Transverse colon (tissue), 4 donors: ENCODE measurements around the gene EPB41L4B. TPM values are rescaled to one million over a fixed set of nuclear protein-coding genes. Genes with fewer than 3 reads are reported as not detected.

Experiments used
- DNase-seq: peaks from one replicate; pipeline ENCODE4 v3.0.0-alpha.2; 2019
- H3K27ac ChIP-seq, 4 donors: fragments of 200-600 bp; sonication (generic); 2 replicates each; pipeline ENCODE4 v1.5.1; 2016 to 2018; ENCODE audit warnings: inconsistent platforms in 4 of 4
- H3K27me3 ChIP-seq: fragments of 200-600 bp; sonication (generic); 2 replicates; pipeline ENCODE4 v1.5.1; 2017; ENCODE audit warnings: inconsistent platforms
- H3K36me3 ChIP-seq, 4 donors: fragments of 200-600 bp; sonication (generic); 2 replicates each; pipeline ENCODE4 v1.5.1; 2017 to 2019; ENCODE audit warnings: inconsistent platforms in 4 of 4
- H3K4me1 ChIP-seq, 4 donors: fragments of 200-600 bp; sonication (generic); 2 replicates each; pipeline ENCODE4 v1.5.1; 2017 to 2020; ENCODE audit warnings: inconsistent platforms in 4 of 4
- H3K4me3 ChIP-seq, 4 donors: fragments of 200-600 bp; sonication (generic); 1 replicate in 1 of 4; 2 replicates in 3 of 4; pipeline versions ENCODE4 v1.5.1 to v1.6.1; 2017 to 2019; ENCODE audit warnings: inconsistent platforms in 4 of 4
- H3K9me3 ChIP-seq, 2 donors: fragments of 200-600 bp; sonication (generic); 2 replicates each; pipeline ENCODE4 v1.5.1; 2017 to 2019; ENCODE audit warnings: inconsistent platforms in 2 of 2
- EP300 ChIP-seq: sonication (generic); formaldehyde crosslinking; IDR thresholded peaks from one replicate; pipeline ENCODE4 v1.6.1; 2017; ENCODE audit warnings: antibody characterized with exemption, low read depth
- POLR2A ChIP-seq: fragments of 450-650 bp; IDR thresholded peaks from one replicate; pipeline ENCODE4 v1.6.1; 2016; ENCODE audit warnings: antibody characterized with exemption, mild to moderate bottlenecking, moderate library complexity
- POLR2AphosphoS5 ChIP-seq, 3 donors: sonication (generic); formaldehyde crosslinking; IDR thresholded peaks; one replicate each; pipeline ENCODE4 v1.6.1; 2016; ENCODE audit warnings: antibody characterized with exemption in 3 of 3
- WGBS, 2 donors: methylation state at CpG; one replicate each; pipeline ENCODE4 v1.1.5; 2018; ENCODE audit warnings: low coverage in 1 of 2; 5-methylcytosine and 5-hydroxymethylcytosine counted together
- in situ Hi-C, 4 donors: fragments of 200-750 bp; cut with MboI; loops; one replicate each; pipeline versions ENCODE4 v1.15.0 to v1.15.1; 2017; ENCODE audit warnings: low sequenced_read_pairs in 3 of 4, low pct_ligation_motif_present in 1 of 4, low pct_unique_long_range_greater_than_20kb in 1 of 4
- intact Hi-C: fragments of 100-400 bp; cut with DNase I; formaldehyde crosslinking; loops from one replicate; pipeline ENCODE4 v1.15.1; 2023; ENCODE audit warnings: low total_unique reads
- total RNA-seq, 4 donors: library from RNA; depleted of rRNA; stranded (reverse); fragments of >200 nt; gene quantifications; one replicate each; pipeline ENCODE4 v1.1.0, GENCODE V29; 2016
- TF ChIP-seq, protein P1 (sequence below), 5 experiments: fragments of 200-600 bp in 3 of 5; fragments of 450-650 bp in 2 of 5; sonication (generic) in 3 of 5; IDR thresholded peaks; 1 replicate in 2 of 5; 2 replicates in 3 of 5; pipeline ENCODE4 v1.5.1; 2016 to 2017; ENCODE audit warnings: antibody characterized with exemption in 5 of 5, inconsistent platforms in 3 of 5, mild to moderate bottlenecking in 2 of 5, moderate library complexity in 1 of 5

EPB41L4B gene
- total RNA-seq, 4 donors from 2014 or later = 76.8 to 159 (median 110) TPM

DNA sequence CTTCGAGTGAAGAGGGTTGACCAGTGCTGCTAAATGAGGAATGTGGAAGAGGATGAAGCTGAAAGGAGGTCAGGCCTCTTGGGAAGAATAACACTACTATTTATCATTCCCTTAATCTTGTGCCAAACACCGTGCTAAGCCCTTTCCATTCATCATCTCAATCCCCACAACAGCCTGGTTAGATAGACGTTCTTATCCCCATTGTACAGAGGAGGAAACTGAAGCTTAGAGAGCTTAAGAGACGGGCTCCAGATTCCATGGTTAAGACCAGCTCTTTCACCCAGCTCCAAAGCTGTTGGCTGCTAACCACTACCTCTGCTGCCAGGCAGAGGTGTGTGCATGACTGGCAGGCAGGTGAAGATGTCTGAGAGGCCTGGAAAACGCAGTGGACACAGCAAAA, 868 bp upstream of the EPB41L4B start:
- WGBS, 2 donors = 72 to 82% methylated on average over 3 to 5 of the region's 5 CpGs
- TF ChIP-seq POLR2AphosphoS5 (IDR thresholded peaks at IDR 0.05) (no peak), EP300 (no peak), POLR2A (no peak)
- TF ChIP-seq, protein P1, sequence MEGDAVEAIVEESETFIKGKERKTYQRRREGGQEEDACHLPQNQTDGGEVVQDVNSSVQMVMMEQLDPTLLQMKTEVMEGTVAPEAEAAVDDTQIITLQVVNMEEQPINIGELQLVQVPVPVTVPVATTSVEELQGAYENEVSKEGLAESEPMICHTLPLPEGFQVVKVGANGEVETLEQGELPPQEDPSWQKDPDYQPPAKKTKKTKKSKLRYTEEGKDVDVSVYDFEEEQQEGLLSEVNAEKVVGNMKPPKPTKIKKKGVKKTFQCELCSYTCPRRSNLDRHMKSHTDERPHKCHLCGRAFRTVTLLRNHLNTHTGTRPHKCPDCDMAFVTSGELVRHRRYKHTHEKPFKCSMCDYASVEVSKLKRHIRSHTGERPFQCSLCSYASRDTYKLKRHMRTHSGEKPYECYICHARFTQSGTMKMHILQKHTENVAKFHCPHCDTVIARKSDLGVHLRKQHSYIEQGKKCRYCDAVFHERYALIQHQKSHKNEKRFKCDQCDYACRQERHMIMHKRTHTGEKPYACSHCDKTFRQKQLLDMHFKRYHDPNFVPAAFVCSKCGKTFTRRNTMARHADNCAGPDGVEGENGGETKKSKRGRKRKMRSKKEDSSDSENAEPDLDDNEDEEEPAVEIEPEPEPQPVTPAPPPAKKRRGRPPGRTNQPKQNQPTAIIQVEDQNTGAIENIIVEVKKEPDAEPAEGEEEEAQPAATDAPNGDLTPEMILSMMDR (IDR thresholded peaks at IDR 0.05) = no peak
- Histone ChIP-seq H3K4me1 (peaks cover under 1 to 29% (median 10%) of the 10 kb centered on the region in 4 donors), H3K36me3 (no peaks in the 10 kb centered on the region), H3K27me3 (peaks cover 21% of the 10 kb centered on the region), H3K9me3 (no peaks in the 10 kb centered on the region), H3K4me3 (no peak overlapping the region), H3K27ac (no peak overlapping the region)
- intact Hi-C loops = loop anchor here (1.0 kb wide), 1 partner anchor 77 kb away; no protein-coding TSS in a partner anchor
- in situ Hi-C loops = loop anchor here in 3 of 4 donors (5.0 to 10.0 kb wide), 3 partner anchors 77 to 127 kb away; no protein-coding TSS in a partner anchor
- no peak for DNase-seq

DNA sequence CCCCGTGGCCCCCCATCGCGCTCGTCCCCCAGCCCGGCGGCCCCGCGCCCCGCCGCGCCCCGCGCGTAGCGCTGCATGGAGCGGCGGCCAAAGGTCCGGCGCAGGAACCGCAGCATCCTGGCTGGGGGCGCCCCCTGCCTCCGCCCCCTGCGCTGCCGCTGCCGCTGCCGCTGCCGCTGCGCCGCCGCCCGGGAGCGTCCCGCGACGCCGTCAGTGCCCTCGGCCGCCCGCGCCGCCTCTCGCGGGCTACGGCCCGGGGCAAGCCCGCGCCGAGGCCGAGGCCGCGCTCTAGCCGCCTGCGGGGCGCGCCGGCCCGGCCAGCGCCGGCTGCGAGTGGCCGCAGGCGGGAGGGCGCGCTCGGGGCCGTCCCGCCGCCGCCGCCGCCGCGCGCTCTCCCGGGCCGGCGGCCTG, 523 bp downstream of the EPB41L4B start:
- DNase-seq = peak; percentile 42
- Histone ChIP-seq H3K4me3 (peak overlapping the region in 1 of 4 donors; percentile 55), H3K36me3 (no peaks in the 10 kb centered on the region), H3K9me3 (no peaks in the 10 kb centered on the region), H3K27me3 (peaks cover 21% of the 10 kb centered on the region), H3K4me1 (peaks cover 8 to 41% (median 21%) of the 10 kb centered on the region in 4 donors), H3K27ac (no peak overlapping the region)
- WGBS, 2 donors = 0% methylated on average over 28 of the region's 77 CpGs; no CpG with 5 or more reads in 1 of the 2 donors
- TF ChIP-seq EP300 (no peak), POLR2A (no peak), POLR2AphosphoS5 (IDR thresholded peaks at IDR 0.05) (peak in 1 of 3 donors; percentile 27)
- TF ChIP-seq, protein P1 (IDR thresholded peaks at IDR 0.05) = no peak
- intact Hi-C loops (no loop called here), in situ Hi-C loops (loop anchor here in 3 of 4 donors (5.0 to 10.0 kb wide), 3 partner anchors 76 to 126 kb away; no protein-coding TSS in a partner anchor)

DNA sequence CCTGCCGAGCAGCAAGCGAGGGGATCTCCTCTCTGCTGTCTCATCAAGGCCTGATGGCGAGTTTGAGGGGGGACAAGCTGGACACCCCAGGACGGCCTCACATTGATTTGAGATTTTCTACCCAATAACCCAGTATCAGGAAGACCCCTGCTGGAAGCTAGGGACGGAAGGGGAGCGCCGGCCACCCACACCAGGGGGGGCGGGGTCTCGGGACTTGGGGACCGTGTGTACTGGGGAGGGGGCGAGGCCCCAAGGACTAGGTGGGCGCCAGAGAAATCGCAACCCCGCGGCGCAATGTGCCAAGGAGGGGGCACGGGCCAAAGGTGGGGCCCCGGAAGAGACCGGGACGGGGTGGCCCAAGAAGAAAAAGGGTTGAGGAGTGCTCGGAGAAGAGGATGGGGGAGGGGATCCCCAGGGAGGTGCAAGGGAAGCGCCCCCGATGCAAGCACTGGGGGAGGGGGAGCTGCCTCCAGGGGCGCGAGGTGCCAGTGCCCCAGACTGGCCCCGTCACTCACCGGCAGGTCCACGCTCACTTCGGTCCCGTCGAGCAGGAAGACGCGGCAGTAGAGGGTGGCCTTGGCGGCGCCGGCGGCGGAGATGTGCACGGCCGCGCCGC, 1.1 kb downstream of the EPB41L4B start:
- Histone ChIP-seq H3K36me3 (no peaks in the 10 kb centered on the region), H3K27me3 (peaks cover 21% of the 10 kb centered on the region), H3K27ac (peak overlapping the region; percentile 80 to 93 (median 86)), H3K4me3 (peak overlapping the region; percentile 4 to 67 (median 52)), H3K4me1 (peaks cover 8 to 45% (median 22%) of the 10 kb centered on the region in 4 donors), H3K9me3 (no peaks in the 10 kb centered on the region)
- peak; percentile 28 for DNase-seq
- intact Hi-C loops (loop anchor here (10.0 kb wide), 1 partner anchor 385 kb away; the partner anchor contains the start of genes ABITRAM and ELP1), in situ Hi-C loops (loop anchor here in 3 of 4 donors (5.0 to 10.0 kb wide), 4 partner anchors 72 to 125 kb away; no protein-coding TSS in a partner anchor)
- TF ChIP-seq EP300 (no peak), POLR2A (no peak), POLR2AphosphoS5 (IDR thresholded peaks at IDR 0.05) (no peak)
- TF ChIP-seq, protein P1 (IDR thresholded peaks at IDR 0.05) = no peak
- WGBS, 2 donors = 6 to 8% methylated on average over 8 to 40 of the region's 42 CpGs

DNA sequence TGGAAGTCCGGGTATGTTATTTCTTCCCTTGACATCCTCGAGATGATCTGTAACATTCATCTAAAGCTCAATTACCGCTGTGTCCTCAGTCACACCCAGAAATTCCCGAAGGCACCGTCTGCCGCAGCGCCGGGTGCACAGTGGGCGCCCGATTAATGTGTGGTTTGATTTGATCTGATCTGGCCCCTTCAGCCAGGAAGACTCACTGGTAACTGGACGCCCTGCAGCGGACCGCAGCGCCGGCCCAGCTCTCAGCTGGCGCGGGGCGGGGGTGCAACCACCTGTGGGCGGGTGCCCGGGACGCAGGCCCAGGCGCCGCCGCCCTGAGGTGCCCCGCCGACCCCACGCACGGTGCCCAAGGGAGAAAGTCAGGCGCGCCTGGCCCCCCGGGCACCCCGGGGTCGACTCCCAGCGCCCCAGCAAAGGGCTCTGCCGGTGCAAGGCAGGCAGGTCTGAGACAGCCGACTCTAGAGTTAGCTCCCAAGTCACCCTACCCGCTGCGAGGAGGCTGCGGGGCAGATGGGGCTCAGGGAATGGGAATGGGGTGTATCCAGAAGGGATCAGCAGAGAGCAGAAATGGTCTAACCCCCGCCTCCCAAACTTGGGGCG, 1.7 kb downstream of the EPB41L4B start:
- in situ Hi-C loops = loop anchor here in 1 of 4 donors (5.0 kb wide), 1 partner anchor 72 kb away; no protein-coding TSS in a partner anchor
- no peaks in the 10 kb centered on the region for H3K36me3 ChIP-seq
- WGBS, 2 donors = 13% methylated on average over 37 of the region's 41 CpGs; no CpG with 5 or more reads in 1 of the 2 donors
- TF ChIP-seq, protein P1 (IDR thresholded peaks at IDR 0.05) = no peak
- TF ChIP-seq POLR2AphosphoS5 (IDR thresholded peaks at IDR 0.05) (peak in 1 of 3 donors; percentile 31), EP300 (no peak), POLR2A (peak; percentile 48)
- intact Hi-C loops = loop anchor here (10.0 kb wide), 1 partner anchor 384 kb away; the partner anchor contains the start of genes ABITRAM and ELP1
- peaks cover 8 to 51% (median 24%) of the 10 kb centered on the region in 4 donors for H3K4me1 ChIP-seq
- H3K27me3 ChIP-seq = peaks cover 21% of the 10 kb centered on the region
- peak; percentile 54 for DNase-seq
- peak overlapping the region; percentile 4 to 67 (median 52) for H3K4me3 ChIP-seq
- H3K27ac ChIP-seq = peak overlapping the region; percentile 80 to 93 (median 86)
- no peaks in the 10 kb centered on the region for H3K9me3 ChIP-seq
